Loucy (cell line): Measurements from ENCODE around the gene PKD1.

Experiments
- H2AFZ ChIP-seq: fragments of 200-600 bp; sonication (generic); 2 replicates; pipeline ENCODE4 v1.6.0; 2016; ENCODE audit warnings: antibody characterized with exemption, mild to moderate bottlenecking, low read length, moderate library complexity
- H3F3A ChIP-seq: fragments of 200-600 bp; 2 replicates; pipeline ENCODE4 v1.6.0; 2016; ENCODE audit warnings: antibody characterized with exemption, low read depth, mild to moderate bottlenecking
- H3K27me3 ChIP-seq: fragments of 200-600 bp; sonication (generic); 2 replicates; pipeline ENCODE4 v1.6.1; 2014; ENCODE audit warnings: low read length, mild to moderate bottlenecking; ENCODE audit not compliant: insufficient read depth, poor library complexity, severe bottlenecking
- H3K36me3 ChIP-seq: fragments of 200-600 bp; sonication (generic); 2 replicates; pipeline ENCODE4 v1.6.1; 2016; ENCODE audit warnings: low read length; ENCODE audit not compliant: insufficient read depth
- H3K4me1 ChIP-seq: fragments of 200-600 bp; sonication (generic); 2 replicates; pipeline ENCODE4 v1.5.1; 2014; ENCODE audit warnings: low read length, mild to moderate bottlenecking; ENCODE audit not compliant: insufficient read depth, poor library complexity, severe bottlenecking
- H3K4me2 ChIP-seq: fragments of 200-600 bp; sonication (generic); 2 replicates; pipeline ENCODE4 v1.6.0; 2014; ENCODE audit warnings: antibody characterized with exemption, low read length, low read depth, mild to moderate bottlenecking; ENCODE audit not compliant: poor library complexity, severe bottlenecking
- H3K4me3 ChIP-seq: fragments of 200-600 bp; sonication (generic); 2 replicates; pipeline ENCODE4 v1.5.1; 2014; ENCODE audit warnings: low read length, mild to moderate bottlenecking, mixed read lengths; ENCODE audit not compliant: poor library complexity, severe bottlenecking
- H3K79me2 ChIP-seq: fragments of 200-600 bp; sonication (generic); 2 replicates; pipeline ENCODE4 v1.6.1; 2014; ENCODE audit warnings: low read length; ENCODE audit not compliant: insufficient read depth
- H3K9ac ChIP-seq: fragments of 200-600 bp; sonication (generic); 2 replicates; pipeline ENCODE4 v1.6.0; 2014; ENCODE audit warnings: mild to moderate bottlenecking, low read depth, low read length, moderate library complexity; ENCODE audit not compliant: poor library complexity, severe bottlenecking
- H3K9me2 ChIP-seq: fragments of 200-600 bp; sonication (generic); replicated peaks from 2 replicates; pipeline ENCODE4 v1.6.1; 2016; ENCODE audit warnings: low read depth, low read length, mixed read lengths
- H3K9me3 ChIP-seq: fragments of 200-600 bp; sonication (generic); 2 replicates; pipeline ENCODE4 v1.6.1; 2014; ENCODE audit warnings: mild to moderate bottlenecking, antibody characterized with exemption, low read length, low read depth; ENCODE audit not compliant: insufficient read depth
- H4K20me1 ChIP-seq: fragments of 200-600 bp; sonication (generic); 2 replicates; pipeline ENCODE4 v1.6.0; 2014; ENCODE audit warnings: antibody characterized with exemption, low read length, mild to moderate bottlenecking; ENCODE audit not compliant: insufficient read depth, poor library complexity, severe bottlenecking
- EZH2phosphoT487 ChIP-seq: fragments of 200-600 bp; IDR thresholded peaks from 2 replicates; pipeline ENCODE4 v1.6.1; 2018; ENCODE audit warnings: antibody characterized with exemption, mild to moderate bottlenecking, moderate library complexity, borderline replicate concordance
- TF ChIP-seq, protein P1 (sequence below): fragments of 200-600 bp; sonication (generic); conservative IDR thresholded peaks from 2 replicates; pipeline ENCODE4 v1.5.1; 2014; ENCODE audit warnings: mild to moderate bottlenecking, antibody characterized with exemption, low read length

The PKD1 gene

DNA sequence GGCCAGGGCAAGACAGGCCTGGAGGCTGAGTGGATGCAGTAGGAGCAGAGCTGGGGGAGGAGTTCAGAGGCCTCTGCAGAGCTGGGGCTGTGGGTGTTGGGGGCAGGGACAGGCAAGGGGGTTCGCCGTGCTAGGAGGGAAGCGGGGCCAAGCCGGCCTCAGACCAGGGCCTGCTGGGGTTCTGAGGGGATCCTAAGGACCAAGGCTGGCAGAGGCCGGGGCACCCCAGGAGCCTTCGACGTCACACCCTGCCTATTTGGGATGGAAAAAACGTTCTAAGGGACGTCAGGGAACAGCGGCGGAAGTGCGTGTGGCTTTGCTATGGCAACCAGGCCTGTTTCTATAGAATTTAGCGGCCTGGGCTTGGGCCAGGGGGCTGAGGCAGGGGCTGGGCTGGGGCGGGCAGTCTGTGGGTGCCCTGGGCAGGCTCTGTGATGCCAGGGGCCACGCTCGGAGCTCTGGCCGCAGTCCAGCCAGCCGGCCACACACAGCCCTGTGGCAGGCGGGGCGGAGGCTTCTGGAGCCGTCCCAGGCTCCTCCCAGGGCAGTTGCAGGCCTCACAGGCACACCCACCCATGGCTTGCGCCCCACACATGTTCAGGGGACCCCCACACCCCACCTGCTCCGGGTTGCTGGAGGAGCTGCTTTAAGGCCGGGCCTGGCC is 23.6 kb upstream of the PKD1 start:
- H3K9ac ChIP-seq = no peak overlapping the region
- TF ChIP-seq, protein P1, sequence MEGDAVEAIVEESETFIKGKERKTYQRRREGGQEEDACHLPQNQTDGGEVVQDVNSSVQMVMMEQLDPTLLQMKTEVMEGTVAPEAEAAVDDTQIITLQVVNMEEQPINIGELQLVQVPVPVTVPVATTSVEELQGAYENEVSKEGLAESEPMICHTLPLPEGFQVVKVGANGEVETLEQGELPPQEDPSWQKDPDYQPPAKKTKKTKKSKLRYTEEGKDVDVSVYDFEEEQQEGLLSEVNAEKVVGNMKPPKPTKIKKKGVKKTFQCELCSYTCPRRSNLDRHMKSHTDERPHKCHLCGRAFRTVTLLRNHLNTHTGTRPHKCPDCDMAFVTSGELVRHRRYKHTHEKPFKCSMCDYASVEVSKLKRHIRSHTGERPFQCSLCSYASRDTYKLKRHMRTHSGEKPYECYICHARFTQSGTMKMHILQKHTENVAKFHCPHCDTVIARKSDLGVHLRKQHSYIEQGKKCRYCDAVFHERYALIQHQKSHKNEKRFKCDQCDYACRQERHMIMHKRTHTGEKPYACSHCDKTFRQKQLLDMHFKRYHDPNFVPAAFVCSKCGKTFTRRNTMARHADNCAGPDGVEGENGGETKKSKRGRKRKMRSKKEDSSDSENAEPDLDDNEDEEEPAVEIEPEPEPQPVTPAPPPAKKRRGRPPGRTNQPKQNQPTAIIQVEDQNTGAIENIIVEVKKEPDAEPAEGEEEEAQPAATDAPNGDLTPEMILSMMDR = no peak
- TF ChIP-seq EZH2phosphoT487 = no peak
- no peaks in the 10 kb centered on the region for H3K9me2 ChIP-seq
- H3K9me3 ChIP-seq = no peaks in the 10 kb centered on the region
- H3F3A ChIP-seq = no peaks in the 10 kb centered on the region
- H4K20me1 ChIP-seq = peaks cover 13% of the 10 kb centered on the region
- H3K4me2 ChIP-seq = peak overlapping the region; percentile 20
- no peak overlapping the region for H2AFZ ChIP-seq
- H3K79me2 ChIP-seq = peaks cover 79% of the 10 kb centered on the region
- no peak overlapping the region for H3K4me3 ChIP-seq
- peaks cover 5% of the 10 kb centered on the region for H3K4me1 ChIP-seq
- peaks cover 4% of the 10 kb centered on the region for H3K27me3 ChIP-seq
- no peaks in the 10 kb centered on the region for H3K36me3 ChIP-seq

DNA sequence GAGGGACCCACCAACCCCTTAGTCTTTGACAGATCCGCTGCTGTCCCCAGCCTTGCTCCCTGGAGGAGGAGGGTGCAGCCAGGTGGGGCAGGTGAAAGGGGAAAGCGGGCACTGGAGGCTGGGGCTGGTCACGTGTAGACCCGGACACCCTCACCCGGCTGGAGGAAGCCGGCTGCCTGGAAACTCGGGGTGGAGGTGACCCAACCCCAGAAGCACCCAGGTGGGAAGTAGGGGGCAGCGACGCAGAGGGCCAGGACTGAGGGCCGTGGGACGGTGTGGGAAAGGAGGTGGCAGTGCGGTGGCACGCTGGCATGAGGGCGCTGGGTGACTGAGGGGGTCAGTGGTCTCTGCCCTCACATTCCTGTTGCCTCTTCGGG is 22.6 kb upstream of the PKD1 start:
- Histone ChIP-seq H3K9me3 (no peaks in the 10 kb centered on the region), H4K20me1 (peaks cover 22% of the 10 kb centered on the region), H3K9ac (peak overlapping the region; percentile 82), H3K36me3 (no peaks in the 10 kb centered on the region), H3K27me3 (peaks cover 4% of the 10 kb centered on the region), H3K4me3 (no peak overlapping the region), H3K4me2 (peak overlapping the region; percentile 78), H3K9me2 (no peaks in the 10 kb centered on the region), H3K79me2 (peaks cover 83% of the 10 kb centered on the region), H3K4me1 (peaks cover 5% of the 10 kb centered on the region), H2AFZ (no peak overlapping the region), H3F3A (no peaks in the 10 kb centered on the region)
- no peak for TF ChIP-seq EZH2phosphoT487
- TF ChIP-seq, protein P1 = no peak

DNA sequence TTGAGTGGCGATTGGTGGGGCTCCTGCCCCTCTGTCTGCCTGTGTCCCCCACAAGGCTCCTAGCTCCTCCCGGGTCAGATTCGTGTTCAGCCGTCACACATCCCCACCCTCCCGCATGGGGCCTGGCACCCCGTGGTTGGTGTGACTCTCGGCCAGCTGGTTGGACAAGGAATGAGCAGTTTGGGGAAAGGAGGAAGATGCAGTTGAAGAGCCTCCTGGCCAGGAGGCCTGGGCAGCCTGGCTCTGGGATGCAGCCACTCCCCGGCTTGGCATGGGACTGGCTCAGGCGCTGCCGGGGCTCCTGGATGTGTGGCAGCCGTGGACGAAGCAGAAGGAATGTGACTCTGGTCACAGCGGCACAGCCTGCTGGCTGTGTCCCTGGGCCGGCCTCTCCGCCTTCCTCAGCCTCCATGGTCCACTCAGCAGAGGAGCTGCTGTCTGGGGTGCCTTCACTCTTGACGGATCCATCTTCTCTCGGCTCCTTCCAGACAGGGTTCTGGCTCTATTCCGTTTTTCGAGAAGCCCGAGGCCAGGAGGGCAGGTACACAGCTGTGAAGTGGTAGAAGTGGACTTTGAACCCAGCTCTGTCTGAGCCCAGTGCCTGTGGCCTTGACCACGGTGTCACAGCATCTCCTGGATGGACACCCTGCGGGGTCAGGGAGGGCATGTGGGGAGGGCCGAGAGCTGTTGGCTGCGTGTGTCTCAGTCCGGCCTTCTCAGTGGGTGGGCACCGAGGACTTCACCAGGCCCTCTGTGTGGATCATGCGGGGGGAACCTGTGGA is 22.0 kb upstream of the PKD1 start:
- Histone ChIP-seq H3K4me3 (peak overlapping the region; percentile 87), H3K9me2 (no peaks in the 10 kb centered on the region), H3K9ac (peak overlapping the region; percentile 82), H3F3A (no peaks in the 10 kb centered on the region), H3K36me3 (no peaks in the 10 kb centered on the region), H3K9me3 (no peaks in the 10 kb centered on the region), H2AFZ (no peak overlapping the region), H3K4me1 (peaks cover 5% of the 10 kb centered on the region), H4K20me1 (peaks cover 28% of the 10 kb centered on the region), H3K79me2 (peaks cover 85% of the 10 kb centered on the region), H3K27me3 (peaks cover 4% of the 10 kb centered on the region), H3K4me2 (peak overlapping the region; percentile 78)
- TF ChIP-seq, protein P1 = no peak
